Hematopoietic multipotent progenitor cell (in vitro differentiated cells): ENCODE data around the gene NBPF6. TPM values are rescaled to one million over a fixed set of nuclear protein-coding genes. Genes with fewer than 3 reads are reported as not detected.
A peak's percentile ranks its signal among the peaks of the same experiment; 100 is the strongest.
"Not testable (repeated sequence)": the region's sequence is repeated elsewhere in the genome, so short reads cannot be mapped to it uniquely, and the experiment has no call there.

ENCODE experiments used
- DNase-seq, 3 donors: peaks; one replicate each; pipeline ENCODE4 v3.0.0-alpha.2; 2011 to 2015; ENCODE audit warnings: low read depth in 2 of 3, low spot score in 2 of 3
- total RNA-seq: library from RNA; depleted of rRNA; stranded (reverse); fragments of >200 nt; gene quantifications from one replicate; pipeline ENCODE4 v1.2.3, GENCODE V29; 2012

Gene NBPF6
- total RNA-seq: under 0.01 TPM

GRCh38 chr1:108450043-108450442, at the start of gene NBPF6:
Gene NBPF6, plus strand, starts transcription at chr1:108450343. Its CDS starts 259 bp downstream, at chr1:108450602.
- DNase-seq: not testable (repeated sequence)

- DNase-seq: not testable (repeated sequence)
Observed at GRCh38 chr1:108411098-108411833, 38.9 kb upstream of the NBPF6 start.

- not testable (repeated sequence) for DNase-seq
Observed at GRCh38 chr1:108420129-108420528, 30.0 kb upstream of the NBPF6 start.

GRCh38 chr1:108421061-108421916, 28.9 kb upstream of the NBPF6 start:
- DNase-seq: not testable (repeated sequence)

GRCh38 chr1:108426877-108427276, 23.3 kb upstream of the NBPF6 start:
- DNase-seq: not testable (repeated sequence)

GRCh38 chr1:108432002-108432401, 18.1 kb upstream of the NBPF6 start:
- not testable (repeated sequence) for DNase-seq

- not testable (repeated sequence) for DNase-seq
Observed at GRCh38 chr1:108433404-108433803, 16.7 kb upstream of the NBPF6 start.

GRCh38 chr1:108438536-108438935, 11.6 kb upstream of the NBPF6 start:
- DNase-seq: not testable (repeated sequence)

- DNase-seq: not testable (repeated sequence)
Observed at GRCh38 chr1:108454521-108454920, 4.4 kb downstream of the NBPF6 start.

GRCh38 chr1:108458661-108459060, 8.5 kb downstream of the NBPF6 start:
- not testable (repeated sequence) for DNase-seq

- not testable (repeated sequence) for DNase-seq
Observed at GRCh38 chr1:108461758-108462157, 11.6 kb downstream of the NBPF6 start.

- not testable (repeated sequence) for DNase-seq
Observed at GRCh38 chr1:108463962-108464361, 13.8 kb downstream of the NBPF6 start.

GRCh38 chr1:108466166-108466565, 16.0 kb downstream of the NBPF6 start:
- not testable (repeated sequence) for DNase-seq

- not testable (repeated sequence) for DNase-seq
Observed at GRCh38 chr1:108467155-108467554, 17.0 kb downstream of the NBPF6 start.

- DNase-seq: not testable (repeated sequence)
Observed at GRCh38 chr1:108470750-108471149, 20.6 kb downstream of the NBPF6 start.

GRCh38 chr1:108474516-108474915, 24.4 kb downstream of the NBPF6 start:
- not testable (repeated sequence) for DNase-seq

- DNase-seq: peak in 1 of 3 donors; percentile 7
Observed at GRCh38 chr1:108478429-108479015, 28.4 kb downstream of the NBPF6 start.

GRCh38 chr1:108482708-108483107, 32.6 kb downstream of the NBPF6 start:
- DNase-seq: no peak

- not testable (repeated sequence) for DNase-seq
Observed at GRCh38 chr1:108485990-108486389, 35.8 kb downstream of the NBPF6 start.

- DNase-seq: not testable (repeated sequence)
Observed at GRCh38 chr1:108486707-108487106, 36.6 kb downstream of the NBPF6 start.

- not testable (repeated sequence) for DNase-seq
Observed at GRCh38 chr1:108495008-108495407, 44.9 kb downstream of the NBPF6 start.
